Sigmoid colon (tissue), 3 donors: ENCODE data around the gene USP24.
"Not testable (repeated sequence)": the region's sequence is repeated elsewhere in the genome, so short reads cannot be mapped to it uniquely, and the experiment has no call there.

Experiments
- CTCF ChIP-seq, 4 experiments: fragments of 450-650 bp in 3 of 4; fragments of 200-600 bp in 1 of 4; IDR thresholded peaks; one replicate each; pipeline ENCODE4 v1.5.1; 2016 to 2019; ENCODE audit warnings: antibody characterized with exemption in 4 of 4, mild to moderate bottlenecking in 3 of 4, moderate library complexity in 2 of 4
- POLR2A ChIP-seq, 2 donors: fragments of 450-650 bp; IDR thresholded peaks; one replicate each; pipeline ENCODE4 v1.6.1; 2016; ENCODE audit warnings: antibody characterized with exemption in 2 of 2, mild to moderate bottlenecking in 2 of 2, moderate library complexity in 2 of 2

- TF ChIP-seq CTCF, POLR2A (IDR thresholded peaks at IDR 0.05): not testable (repeated sequence)
Measured at GRCh38 chr1:55199735-55200134, 15.4 kb downstream of the USP24 start.
